Suprapubic skin (tissue), 4 donors: ENCODE data around the gene SLC26A8. TPM values are rescaled to one million over a fixed set of nuclear protein-coding genes. Genes with fewer than 3 reads are reported as not detected.

Source experiments
- DNase-seq, 2 donors: peaks; one replicate each; pipeline ENCODE4 v3.0.0-alpha.2; 2019; ENCODE audit warnings: low spot score in 2 of 2
- H3K27ac ChIP-seq: fragments of 200-600 bp; sonication (generic); one replicate; pipeline ENCODE4 v1.5.1; 2019
- H3K27me3 ChIP-seq: fragments of 200-600 bp; sonication (generic); one replicate; pipeline ENCODE4 v1.5.1; 2019
- H3K36me3 ChIP-seq: fragments of 200-600 bp; sonication (generic); one replicate; pipeline ENCODE4 v1.5.1; 2019
- H3K4me1 ChIP-seq: fragments of 200-600 bp; sonication (generic); one replicate; pipeline ENCODE4 v1.5.1; 2019
- H3K4me3 ChIP-seq: fragments of 200-600 bp; sonication (generic); one replicate; pipeline ENCODE4 v1.5.1; 2019; ENCODE audit warnings: mild to moderate bottlenecking
- H3K9me3 ChIP-seq: fragments of 200-600 bp; sonication (generic); one replicate; pipeline ENCODE4 v1.5.1; 2019
- EP300 ChIP-seq: sonication (generic); formaldehyde crosslinking; IDR thresholded peaks from one replicate; pipeline ENCODE4 v1.6.1; 2017; ENCODE audit warnings: antibody characterized with exemption
- POLR2A ChIP-seq, 2 donors: fragments of 450-650 bp; IDR thresholded peaks; one replicate each; pipeline ENCODE4 v1.6.1; 2017; ENCODE audit warnings: antibody characterized with exemption in 2 of 2, mild to moderate bottlenecking in 2 of 2, moderate library complexity in 2 of 2
- POLR2AphosphoS5 ChIP-seq, 3 donors: sonication (generic); formaldehyde crosslinking; IDR thresholded peaks; one replicate each; pipeline ENCODE4 v1.6.1; 2017; ENCODE audit warnings: antibody characterized with exemption in 3 of 3
- WGBS: methylation state at CpG from one replicate; pipeline ENCODE4 v1.1.5; 2018; 5-methylcytosine and 5-hydroxymethylcytosine counted together
- total RNA-seq, 4 donors: library from RNA; depleted of rRNA; stranded (reverse); fragments of >200 nt; gene quantifications; one replicate each; pipeline ENCODE4 v1.1.0, GENCODE V29; 2016
- TF ChIP-seq, protein P1 (sequence below), 2 donors: fragments of 200-600 bp in 1 of 2; fragments of 450-650 bp in 1 of 2; sonication (generic) in 1 of 2; IDR thresholded peaks; one replicate each; pipeline ENCODE4 v1.5.1; 2016 to 2019; ENCODE audit warnings: antibody characterized with exemption in 2 of 2, mild to moderate bottlenecking in 1 of 2, moderate library complexity in 1 of 2

Gene SLC26A8
- total RNA-seq, 4 donors from 2014 or later, result not detected

DNA sequence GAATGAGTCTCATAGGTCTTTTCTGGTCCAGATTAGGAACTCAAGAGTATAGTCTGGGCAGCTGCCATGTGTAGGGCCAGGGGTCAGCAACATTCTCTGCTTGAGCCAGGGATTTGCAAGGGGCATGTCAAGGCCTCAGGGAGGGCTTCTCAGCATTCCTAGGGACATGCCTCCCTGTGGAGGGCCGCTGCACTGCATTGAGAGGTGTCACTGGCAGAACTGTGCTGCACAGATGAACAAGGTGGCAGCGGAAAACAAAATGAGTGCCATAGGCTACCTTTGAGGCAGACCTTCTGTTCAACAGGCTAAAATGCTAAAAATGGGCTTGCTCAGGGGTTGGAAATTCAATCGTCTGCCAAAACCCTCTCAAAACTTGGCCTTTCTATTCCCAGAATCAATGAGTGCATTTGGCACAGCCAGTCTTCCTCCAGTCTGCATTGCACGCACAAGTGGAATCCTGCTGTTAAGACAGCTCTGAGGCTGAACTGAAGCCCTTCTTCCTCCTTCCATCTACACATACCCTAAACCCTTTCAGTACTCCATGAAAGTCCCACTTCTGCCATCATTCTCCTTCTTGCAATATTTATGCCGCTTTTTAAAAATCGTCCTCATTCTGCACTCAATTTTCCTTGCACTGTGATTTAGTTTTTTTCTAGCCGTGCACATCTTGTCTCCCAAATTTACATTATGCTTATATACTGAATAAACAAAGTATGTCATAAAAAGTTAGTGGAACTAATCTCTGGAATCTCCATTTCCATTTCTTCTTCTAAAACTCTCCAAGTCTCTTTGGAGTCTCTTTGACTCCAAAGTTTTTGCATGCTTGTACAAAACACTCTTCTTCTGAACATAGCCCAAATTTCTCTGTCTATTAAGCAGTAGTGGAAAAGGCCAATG lies 51.7 kb downstream of the SLC26A8 start:
- Histone ChIP-seq H3K4me1 (no peaks in the 10 kb centered on the region), H3K9me3 (no peaks in the 10 kb centered on the region), H3K27me3 (no peaks in the 10 kb centered on the region), H3K36me3 (no peaks in the 10 kb centered on the region), H3K4me3 (no peak overlapping the region), H3K27ac (no peak overlapping the region)
- DNase-seq, result no peak
- 79% methylated on average over 6 of the region's 7 CpGs for WGBS
- TF ChIP-seq POLR2A (IDR thresholded peaks at IDR 0.05) (no peak), POLR2AphosphoS5 (IDR thresholded peaks at IDR 0.05) (no peak), EP300 (no peak)
- TF ChIP-seq, protein P1, sequence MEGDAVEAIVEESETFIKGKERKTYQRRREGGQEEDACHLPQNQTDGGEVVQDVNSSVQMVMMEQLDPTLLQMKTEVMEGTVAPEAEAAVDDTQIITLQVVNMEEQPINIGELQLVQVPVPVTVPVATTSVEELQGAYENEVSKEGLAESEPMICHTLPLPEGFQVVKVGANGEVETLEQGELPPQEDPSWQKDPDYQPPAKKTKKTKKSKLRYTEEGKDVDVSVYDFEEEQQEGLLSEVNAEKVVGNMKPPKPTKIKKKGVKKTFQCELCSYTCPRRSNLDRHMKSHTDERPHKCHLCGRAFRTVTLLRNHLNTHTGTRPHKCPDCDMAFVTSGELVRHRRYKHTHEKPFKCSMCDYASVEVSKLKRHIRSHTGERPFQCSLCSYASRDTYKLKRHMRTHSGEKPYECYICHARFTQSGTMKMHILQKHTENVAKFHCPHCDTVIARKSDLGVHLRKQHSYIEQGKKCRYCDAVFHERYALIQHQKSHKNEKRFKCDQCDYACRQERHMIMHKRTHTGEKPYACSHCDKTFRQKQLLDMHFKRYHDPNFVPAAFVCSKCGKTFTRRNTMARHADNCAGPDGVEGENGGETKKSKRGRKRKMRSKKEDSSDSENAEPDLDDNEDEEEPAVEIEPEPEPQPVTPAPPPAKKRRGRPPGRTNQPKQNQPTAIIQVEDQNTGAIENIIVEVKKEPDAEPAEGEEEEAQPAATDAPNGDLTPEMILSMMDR (IDR thresholded peaks at IDR 0.05), result no peak

DNA sequence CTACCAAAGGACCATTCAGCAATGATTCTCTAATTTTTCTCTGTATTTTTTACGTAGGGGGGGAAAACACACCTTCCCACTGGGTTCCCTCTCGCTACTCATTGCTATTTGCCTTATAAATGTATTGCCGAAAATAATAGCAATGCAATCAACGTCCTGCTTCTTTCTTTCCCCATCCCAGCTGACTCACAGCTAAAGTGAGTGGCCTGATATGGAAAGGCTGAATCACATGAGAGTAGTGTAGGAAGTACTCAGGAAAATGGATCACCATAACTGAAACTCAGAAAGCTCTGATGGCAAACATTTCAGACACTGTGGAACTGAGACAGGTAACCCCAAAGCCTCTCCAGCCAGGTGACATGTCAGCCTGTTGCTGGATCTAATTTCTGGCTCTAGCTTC lies 54.3 kb downstream of the SLC26A8 start:
- no peak overlapping the region for H3K27ac ChIP-seq
- H3K36me3 ChIP-seq, result no peaks in the 10 kb centered on the region
- H3K9me3 ChIP-seq, result no peaks in the 10 kb centered on the region
- WGBS, result 78% methylated on average over 4 of the region's 4 CpGs
- no peaks in the 10 kb centered on the region for H3K27me3 ChIP-seq
- TF ChIP-seq EP300, result no peak
- TF ChIP-seq POLR2A (IDR thresholded peaks at IDR 0.05), result no peak
- TF ChIP-seq POLR2AphosphoS5 (IDR thresholded peaks at IDR 0.05), result no peak
- TF ChIP-seq, protein P1 (IDR thresholded peaks at IDR 0.05), result no peak
- no peaks in the 10 kb centered on the region for H3K4me1 ChIP-seq
- no peak overlapping the region for H3K4me3 ChIP-seq
- no peak for DNase-seq

DNA sequence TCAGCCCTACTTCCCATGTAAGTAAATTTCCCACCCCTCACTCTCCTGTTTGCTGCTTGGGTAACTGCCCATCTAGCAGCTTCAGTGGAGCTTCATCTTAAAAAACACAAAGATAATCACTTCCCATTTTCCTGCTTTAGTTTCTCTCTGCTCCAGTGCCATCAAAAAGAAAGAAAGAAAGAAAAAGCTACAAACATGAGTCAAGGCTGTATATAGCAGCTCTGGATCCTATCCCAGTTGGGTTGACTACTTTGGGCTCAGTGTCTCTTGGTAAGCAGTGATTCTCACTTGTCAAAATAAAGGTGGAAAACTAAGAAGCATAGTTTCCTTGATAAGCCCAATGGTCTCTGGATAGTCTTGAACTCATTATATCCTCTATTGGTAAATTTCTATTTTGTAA lies 54.8 kb downstream of the SLC26A8 start:
- H3K4me3 ChIP-seq, result no peak overlapping the region
- no peaks in the 10 kb centered on the region for H3K36me3 ChIP-seq
- H3K9me3 ChIP-seq, result no peaks in the 10 kb centered on the region
- DNase-seq, result no peak
- no peaks in the 10 kb centered on the region for H3K4me1 ChIP-seq
- TF ChIP-seq EP300, result no peak
- TF ChIP-seq, protein P1 (IDR thresholded peaks at IDR 0.05), result no peak
- TF ChIP-seq POLR2A (IDR thresholded peaks at IDR 0.05), result no peak
- TF ChIP-seq POLR2AphosphoS5 (IDR thresholded peaks at IDR 0.05), result no peak
- no peaks in the 10 kb centered on the region for H3K27me3 ChIP-seq
- no peak overlapping the region for H3K27ac ChIP-seq

DNA sequence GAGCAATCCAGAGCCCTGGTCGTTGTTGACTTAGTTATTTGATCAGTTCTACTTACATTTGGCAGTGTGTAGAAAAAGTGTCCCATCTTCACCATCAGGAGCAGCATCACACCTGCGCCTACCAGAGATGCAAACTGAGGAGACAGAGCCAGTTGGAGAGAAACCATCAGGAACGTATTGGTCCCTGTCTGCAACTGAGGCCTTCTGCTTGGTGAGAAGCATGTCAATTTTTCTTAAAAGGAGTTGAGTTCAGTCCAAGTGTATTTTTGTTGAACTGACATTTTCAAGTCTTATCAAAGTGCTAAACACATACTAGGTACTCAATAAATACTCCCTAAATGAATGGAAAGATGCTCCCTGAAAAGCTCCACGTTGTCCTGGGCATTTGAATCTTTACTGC lies 55.6 kb downstream of the SLC26A8 start:
- no peaks in the 10 kb centered on the region for H3K4me1 ChIP-seq
- TF ChIP-seq EP300 (no peak), POLR2AphosphoS5 (IDR thresholded peaks at IDR 0.05) (no peak), POLR2A (IDR thresholded peaks at IDR 0.05) (no peak)
- TF ChIP-seq, protein P1 (IDR thresholded peaks at IDR 0.05), result no peak
- no peaks in the 10 kb centered on the region for H3K27me3 ChIP-seq
- no peaks in the 10 kb centered on the region for H3K36me3 ChIP-seq
- H3K27ac ChIP-seq, result no peak overlapping the region
- DNase-seq, result no peak
- H3K4me3 ChIP-seq, result no peak overlapping the region
- no peaks in the 10 kb centered on the region for H3K9me3 ChIP-seq
- 91% methylated on average over 4 of the region's 4 CpGs for WGBS

DNA sequence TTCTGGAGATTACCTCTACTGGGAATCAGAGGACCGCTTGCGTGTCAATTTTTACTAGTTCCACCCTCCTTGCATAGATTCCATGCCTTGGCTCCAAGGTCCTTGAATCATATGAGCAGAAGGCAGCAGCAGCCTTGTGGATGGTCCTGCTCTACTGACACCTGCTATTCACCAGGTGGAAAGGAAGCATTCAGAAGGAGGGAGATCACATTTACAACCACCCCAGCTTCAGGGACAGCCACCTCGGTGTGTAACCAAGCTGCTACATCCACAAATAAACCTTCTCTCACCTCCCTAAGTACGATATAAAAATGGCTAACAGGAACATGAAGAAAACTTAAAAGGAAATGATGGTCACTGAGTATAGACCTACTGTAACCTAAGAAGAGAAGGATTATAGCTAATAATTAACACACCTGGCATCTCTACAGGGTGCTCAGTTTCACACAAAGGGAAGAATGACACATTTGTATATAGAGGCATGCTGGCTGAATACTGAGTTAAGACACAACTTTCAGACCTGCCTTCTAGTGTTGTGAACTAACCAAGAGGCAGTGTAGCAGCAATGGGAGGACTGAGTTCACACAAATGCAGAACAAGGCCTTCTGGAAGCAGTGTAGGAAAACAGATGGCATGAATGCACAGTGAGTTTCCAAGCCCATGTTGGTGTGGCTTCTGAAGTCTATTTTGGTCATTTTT lies 57.2 kb downstream of the SLC26A8 start:
- H3K27me3 ChIP-seq, result no peaks in the 10 kb centered on the region
- WGBS, result 88% methylated on average over 4 of the region's 4 CpGs

More for the DNA sequence above, 57.2 kb downstream of the SLC26A8 start:
- Histone ChIP-seq H3K36me3 (no peaks in the 10 kb centered on the region), H3K9me3 (no peaks in the 10 kb centered on the region), H3K4me1 (no peaks in the 10 kb centered on the region), H3K27ac (no peak overlapping the region), H3K4me3 (no peak overlapping the region)
- TF ChIP-seq POLR2A (IDR thresholded peaks at IDR 0.05), result no peak
- no peak for TF ChIP-seq EP300
- TF ChIP-seq, protein P1 (IDR thresholded peaks at IDR 0.05), result no peak
- TF ChIP-seq POLR2AphosphoS5 (IDR thresholded peaks at IDR 0.05), result no peak
- DNase-seq, result no peak
